HepG2 (cell line): ENCODE measurements around the gene SRP9. TPM values are rescaled to one million over a fixed set of nuclear protein-coding genes. Genes with fewer than 3 reads are reported as not detected.
A peak's percentile ranks its signal among the peaks of the same experiment; 100 is the strongest.

ENCODE experiments used
- ATAC-seq: fragments of 200-7000 bp; cut with Tn5 transposase; 3 replicates; pipeline ENCODE4 v1.9.1; 2020; ENCODE audit warnings: mild to moderate bottlenecking, moderate library complexity
- BruUV-seq: library from RNA; stranded (reverse); fragments of 400-500 nt; replicated peaks from 2 replicates; lab custom pipeline; 2021; lab: Mats Ljungman, UMichigan
- CTCF ChIA-PET: fragments of 300-600 bp; formaldehyde crosslinking; extraction: SDS; loops from one replicate; lab custom pipeline; 2021; ENCODE audit warnings: low total read pairs, inconsistent platforms, low intra/inter-chr PET ratio; lab: Yijun Ruan, JAX
- POLR2A ChIA-PET: fragments of 350-600 bp; sonication (Branson Sonifier 250); formaldehyde crosslinking; loops from one replicate; lab custom pipeline; 2020; ENCODE audit warnings: antibody characterized with exemption, inconsistent platforms; lab: Yijun Ruan, JAX
- DNase-seq: peaks from one replicate; pipeline ENCODE4 v3.0.0-alpha.2; 2015; ENCODE audit warnings: low spot score
- FAIRE-seq: peaks from 3 replicates; lab custom pipeline; 2011; peaks lifted over from hg19 to GRCh38; lab: Jason Lieb, UNC
- H2AFZ ChIP-seq: one replicate; pipeline ENCODE4 v1.6.1; 2011; ENCODE audit warnings: low read length, inconsistent platforms
- H3K27ac ChIP-seq: fragments of 300-600 bp; 3 replicates; pipeline ENCODE4 v1.8.0; 2011; ENCODE audit warnings: mixed run types, mild to moderate bottlenecking, mixed read lengths, low read length, inconsistent platforms; ENCODE audit not compliant: insufficient read depth; ENCODE audit errors: extremely low read length
- H3K27me3 ChIP-seq, 2 experiments: fragments of 200-600 bp in 1 of 2; 2 replicates in 1 of 2; 3 replicates in 1 of 2; pipeline versions ENCODE4 v1.6.0 to v1.8.0; 2011; ENCODE audit warnings: low read length in 2 of 2, mild to moderate bottlenecking in 2 of 2, moderate library complexity in 2 of 2, inconsistent platforms in 1 of 2; ENCODE audit not compliant: insufficient read depth in 2 of 2, control insufficient read depth in 1 of 2
- H3K36me3 ChIP-seq, 2 experiments: fragments of 200-600 bp in 1 of 2; replicated peaks in 1 of 2; 2 replicates in 1 of 2; 3 replicates in 1 of 2; pipeline versions ENCODE4 v1.5.1 to v1.8.0; 2011; ENCODE audit warnings: low read length in 2 of 2, inconsistent platforms in 1 of 2; ENCODE audit not compliant: insufficient read depth in 2 of 2, control insufficient read depth in 1 of 2
- H3K4me1 ChIP-seq: 2 replicates; pipeline ENCODE4 v1.5.1; 2012; ENCODE audit warnings: low read length, inconsistent platforms; ENCODE audit not compliant: insufficient read depth
- H3K4me2 ChIP-seq: 2 replicates; pipeline ENCODE4 v1.6.0; 2011; ENCODE audit warnings: low read depth, low read length, inconsistent platforms
- H3K4me3 ChIP-seq, 3 experiments: fragments of 200-600 bp in 1 of 3; sonication (generic), shearing (Covaris generic) in 1 of 3; replicated peaks in 1 of 3; 2 replicates each; pipeline ENCODE4 v1.5.1; 2011 to 2016; ENCODE audit warnings: low read length in 3 of 3, inconsistent platforms in 2 of 3, low read depth in 2 of 3, mild to moderate bottlenecking in 2 of 3, control low read depth in 1 of 3, mixed read lengths in 1 of 3; ENCODE audit not compliant: insufficient read depth in 1 of 3
- H3K79me2 ChIP-seq: one replicate; pipeline ENCODE4 v1.6.1; 2011; ENCODE audit warnings: low read length, inconsistent platforms; ENCODE audit not compliant: insufficient read depth
- H3K9ac ChIP-seq: 2 replicates; pipeline ENCODE4 v1.6.0; 2011; ENCODE audit warnings: mild to moderate bottlenecking, low read depth, low read length, inconsistent platforms; ENCODE audit not compliant: insufficient read depth
- H3K9me3 ChIP-seq: 2 replicates; pipeline ENCODE4 v1.5.1; 2012; ENCODE audit warnings: mild to moderate bottlenecking, low read length
- H4K20me1 ChIP-seq: 2 replicates; pipeline ENCODE4 v1.6.0; 2011; ENCODE audit warnings: inconsistent platforms, mild to moderate bottlenecking, low read length, moderate library complexity; ENCODE audit not compliant: insufficient read depth
- ELF1 ChIP-seq: sonication (generic); formaldehyde crosslinking; IDR thresholded peaks from 2 replicates; pipeline ENCODE4 v1.4.0; 2020; ENCODE audit warnings: missing genetic modification reagents
- SNAI1 ChIP-seq: sonication (generic); formaldehyde crosslinking; IDR thresholded peaks from 2 replicates; pipeline ENCODE4 v1.5.0; 2020; ENCODE audit warnings: mild to moderate bottlenecking, missing genetic modification reagents, borderline replicate concordance
- WGBS: methylation state at CpG from one replicate; pipeline ENCODE4 v1.1.6; 2017; ENCODE audit warnings: low lambda C conversion rate; 5-methylcytosine and 5-hydroxymethylcytosine counted together
- in situ Hi-C: cut with HindIII; loops from 2 replicates; pipeline ENCODE4 v1.10.0; 2017; ENCODE audit warnings: low pct_unique_long_range_greater_than_20kb; ENCODE audit not compliant: extremely low pct_ligation_motif_present
- intact Hi-C: fragments of 100-400 bp; cut with micrococcal nuclease; formaldehyde crosslinking; loops from one replicate; pipeline ENCODE4 v1.10.0; 2022; ENCODE audit not compliant: unreplicated experiment
- polyA plus RNA-seq, 8 experiments: library from polyadenylated mRNA; depleted of rRNA in 3 of 8; stranded (reverse) in 7 of 8; unstranded in 1 of 8; fragments of >200 nt; fragmentation: Illumina TruSeq in 4 of 8; extraction: Trizol in 4 of 8; gene quantifications; 2 replicates each; pipeline versions ENCODE4 v1.2.1 to v1.2.3, GENCODE V29; 2011 to 2016; ENCODE audit warnings: low read depth in 4 of 8, missing spikeins in 1 of 8, mixed read lengths in 1 of 8; ENCODE audit not compliant: insufficient read depth in 1 of 8
- total RNA-seq, 5 experiments: library from RNA; depleted of rRNA; stranded (reverse); fragments of >200 nt; fragmentation: Illumina TruSeq; extraction: Trizol; gene quantifications; 2 replicates each; pipeline ENCODE4 v1.2.3, GENCODE V29; 2016; ENCODE audit warnings: low read depth in 1 of 5
- TF ChIP-seq, protein P1 (sequence below): sonication (generic); formaldehyde crosslinking; IDR thresholded peaks from 2 replicates; pipeline ENCODE4 v1.5.1; 2020; ENCODE audit warnings: mild to moderate bottlenecking, missing genetic modification reagents, borderline replicate concordance

Gene SRP9
- total and polyA plus RNA-seq, 2 of the 13 experiments (the other 11 are each of a cell fraction or from before 2014, with no cell fraction given): 251 to 307 TPM

DNA sequence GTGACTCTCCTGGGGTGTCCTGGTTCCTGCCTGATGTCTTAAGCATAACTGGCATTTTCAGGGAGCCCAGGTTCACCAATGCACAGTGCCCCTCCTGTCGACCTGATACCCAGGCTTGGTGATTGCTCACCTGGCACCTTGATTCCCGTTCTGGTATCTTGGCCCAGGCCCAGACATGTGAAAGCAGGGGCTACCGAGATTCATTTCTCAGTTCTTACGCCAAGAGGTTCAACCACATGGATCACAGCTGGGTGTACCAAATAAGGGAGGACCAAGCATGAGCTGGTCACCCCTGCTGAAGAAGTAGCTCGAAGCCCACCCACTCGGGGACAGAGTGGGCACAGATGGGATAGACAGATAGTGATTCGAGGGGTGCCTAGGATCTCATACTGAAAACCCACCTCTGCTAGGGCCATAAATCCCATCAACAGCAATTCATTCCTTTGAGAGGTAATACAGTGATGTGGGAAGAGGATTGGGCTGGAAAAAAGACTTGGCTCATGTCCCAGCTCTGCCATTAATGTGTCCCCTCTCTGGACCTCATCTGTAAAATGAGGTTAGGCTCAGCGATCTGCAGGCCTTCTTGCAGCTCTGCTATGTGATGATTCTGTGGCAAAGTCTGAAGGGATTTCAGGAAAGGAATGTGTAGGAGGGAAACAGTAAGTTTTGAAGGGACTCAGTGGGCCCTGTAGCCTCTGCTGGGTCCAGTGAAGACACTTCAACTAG, 35.0 kb downstream of the SRP9 start:
- ChIA-PET POLR2A (interaction anchor here (0.6 to 6.3 kb wide), 11 partner anchors 10 to 250 kb away, joined by 3 to 87 read pairs (median 5); partner anchors contain the start of genes H3-3A, PYCR2, SRP9 and TMEM63A), CTCF (no interaction called here)
- H3K9me3 ChIP-seq: no peaks in the 10 kb centered on the region
- intact Hi-C loops (loop anchor here (1.0 to 2.0 kb wide), 3 partner anchors 32 to 70 kb away; partner anchors contain the start of genes SRP9 and TMEM63A), in situ Hi-C loops (no loop called here)
- H3K27ac ChIP-seq: peak overlapping the region; percentile 72
- peak overlapping the region in 2 of 3 experiments; percentile 11 to 87; a peak in 2 of 6 replicates for H3K4me3 ChIP-seq
- BruUV-seq: no TSS peak
- H4K20me1 ChIP-seq: no peaks in the 10 kb centered on the region
- peak overlapping the region; percentile 38 for H3K9ac ChIP-seq
- H3K4me1 ChIP-seq: peaks cover 74% of the 10 kb centered on the region
- peak overlapping the region; percentile 93 for H3K4me2 ChIP-seq
- TF ChIP-seq, protein P1, sequence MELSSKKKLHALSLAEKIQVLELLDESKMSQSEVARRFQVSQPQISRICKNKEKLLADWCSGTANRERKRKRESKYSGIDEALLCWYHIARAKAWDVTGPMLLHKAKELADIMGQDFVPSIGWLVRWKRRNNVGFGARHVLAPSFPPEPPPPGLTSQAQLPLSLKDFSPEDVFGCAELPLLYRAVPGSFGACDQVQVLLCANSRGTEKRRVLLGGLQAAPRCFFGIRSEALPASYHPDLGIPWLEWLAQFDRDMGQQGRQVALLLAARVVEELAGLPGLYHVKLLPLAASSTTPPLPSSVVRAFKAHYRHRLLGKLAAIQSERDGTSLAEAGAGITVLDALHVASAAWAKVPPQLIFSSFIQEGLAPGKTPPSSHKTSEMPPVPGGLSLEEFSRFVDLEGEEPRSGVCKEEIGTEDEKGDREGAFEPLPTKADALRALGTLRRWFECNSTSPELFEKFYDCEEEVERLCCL (CRISPR knock-in tag): 0 out of 2 replicates have a peak, but pooled peaks have one; percentile 3
- TF ChIP-seq ELF1 (CRISPR knock-in tag) (no peak), SNAI1 (CRISPR knock-in tag) (peak; percentile 15; the same call in 1 of the 2 replicates)
- H3K27me3 ChIP-seq: no peaks in the 10 kb centered on the region
- H3K79me2 ChIP-seq: peaks cover 40% of the 10 kb centered on the region
- no peak overlapping the region for H2AFZ ChIP-seq
- FAIRE-seq: peak; percentile 55
- peaks cover 0 to 1% of the 10 kb centered on the region in 2 experiments; a peak in 1 of 5 replicates for H3K36me3 ChIP-seq
- DNase-seq: no peak
- peak; percentile 4 for ATAC-seq
- WGBS: 68% methylated on average over 6 of the region's 8 CpGs
